HCT116 (cell line): ENCODE results near the gene CEMP1. TPM values are rescaled to one million over a fixed set of nuclear protein-coding genes. Genes with fewer than 3 reads are reported as not detected.
A peak's percentile ranks its signal among the peaks of the same experiment; 100 is the strongest.
"Not testable (repeated sequence)": the region's sequence is repeated elsewhere in the genome, so short reads cannot be mapped to it uniquely, and the experiment has no call there.

Experiments
- ATAC-seq: fragments of 200-7000 bp; cut with Tn5 transposase; 2 replicates; pipeline ENCODE4 v1.9.1; 2020; ENCODE audit warnings: mild to moderate bottlenecking, moderate library complexity
- BruUV-seq: library from RNA; stranded (reverse); fragments of 400-500 nt; replicated peaks from 2 replicates; lab custom pipeline; 2021; lab: Mats Ljungman, UMichigan
- CTCF ChIA-PET: fragments of 300-600 bp; sonication (Branson Sonifier 250); formaldehyde crosslinking; loops from one replicate; lab custom pipeline; 2021; ENCODE audit warnings: antibody characterized with exemption; lab: Charles Lee
- POLR2A ChIA-PET: fragments of 300-600, 350-600 bp; sonication (Branson Sonifier 250); formaldehyde crosslinking; loops from one replicate; lab custom pipeline; 2021; ENCODE audit warnings: antibody characterized with exemption; lab: Charles Lee
- RAD21 ChIA-PET, 2 experiments: fragments of 300-600 bp; sonication (Branson Sonifier 250); formaldehyde crosslinking; loops; one replicate each; lab custom pipeline; 2023; ENCODE audit warnings: low total read pairs in 2 of 2; ENCODE audit not compliant: uncharacterized antibody in 2 of 2, unreplicated experiment in 2 of 2, low non-redundant PET in 1 of 2; lab: Charles Lee
- DNase-seq: peaks from one replicate; pipeline ENCODE4 v3.0.0-alpha.2; 2010; ENCODE audit warnings: low read depth, low spot score
- H2AFZ ChIP-seq: fragments of 200-600 bp; shearing (Covaris generic), sonication (generic); 2 replicates; pipeline ENCODE4 v1.6.1; 2017; ENCODE audit warnings: low read depth, mixed run types, mixed read lengths, antibody characterized with exemption, low read length; ENCODE audit not compliant: poor library complexity, severe bottlenecking
- H3K27ac ChIP-seq: 2 replicates; pipeline ENCODE4 v1.5.1; 2012; ENCODE audit warnings: low read depth, low read length
- H3K27me3 ChIP-seq: fragments of 200-600 bp; sonication (generic); 2 replicates; pipeline ENCODE4 v1.6.1; 2016; ENCODE audit warnings: mixed run types, low read length, mixed read lengths; ENCODE audit not compliant: insufficient read depth
- H3K36me3 ChIP-seq, 2 experiments: fragments of 200-500 bp in 1 of 2; fragments of 200-600 bp in 1 of 2; sonication (Bioruptor generic) in 1 of 2; sonication (generic) in 1 of 2; 2 replicates each; pipeline versions ENCODE4 v1.5.1 to v1.6.1; 2014 to 2016; ENCODE audit warnings: low read length in 2 of 2, inconsistent platforms in 1 of 2, mixed read lengths in 1 of 2, mixed run types in 1 of 2; ENCODE audit not compliant: insufficient read depth in 2 of 2, control insufficient read depth in 1 of 2
- H3K4me1 ChIP-seq, 2 experiments: fragments of 200-600 bp in 1 of 2; sonication (generic) in 1 of 2; 2 replicates each; pipeline versions ENCODE4 v1.5.1 to v1.6.1; 2012 to 2017; ENCODE audit warnings: low read length in 2 of 2, inconsistent platforms in 1 of 2, mild to moderate bottlenecking in 1 of 2, mixed read lengths in 1 of 2, mixed run types in 1 of 2, moderate library complexity in 1 of 2; ENCODE audit not compliant: insufficient read depth in 2 of 2, control insufficient read depth in 1 of 2
- H3K4me2 ChIP-seq: fragments of 200-600 bp; sonication (generic); 2 replicates; pipeline ENCODE4 v1.6.1; 2017; ENCODE audit warnings: mixed run types, low read length, mixed read lengths
- H3K4me3 ChIP-seq, 2 experiments: fragments of 200-600 bp in 1 of 2; sonication (generic) in 1 of 2; replicated peaks in 1 of 2; 2 replicates each; pipeline ENCODE4 v1.5.1; 2011 to 2016; ENCODE audit warnings: low read length in 2 of 2, control low read depth in 1 of 2, low read depth in 1 of 2, mild to moderate bottlenecking in 1 of 2, mixed read lengths in 1 of 2, mixed run types in 1 of 2
- H3K79me2 ChIP-seq: fragments of 200-600 bp; sonication (generic); 2 replicates; pipeline ENCODE4 v1.6.1; 2017; ENCODE audit warnings: mild to moderate bottlenecking, mixed run types, low read length, moderate library complexity, mixed read lengths; ENCODE audit not compliant: insufficient read depth
- H3K9ac ChIP-seq: fragments of 200-600 bp; sonication (generic); 2 replicates; pipeline ENCODE4 v1.6.1; 2016; ENCODE audit warnings: low read length, mixed read lengths
- H3K9me2 ChIP-seq: fragments of 200-600 bp; sonication (generic), shearing (Covaris generic); 2 replicates; pipeline ENCODE4 v1.6.1; 2017; ENCODE audit warnings: mixed run types, mild to moderate bottlenecking, moderate library complexity; ENCODE audit not compliant: insufficient read depth
- H3K9me3 ChIP-seq, 2 experiments: fragments of 200-500 bp in 1 of 2; fragments of 200-600 bp in 1 of 2; sonication (Bioruptor generic) in 1 of 2; sonication (generic) in 1 of 2; 2 replicates each; pipeline ENCODE4 v1.6.1; 2014 to 2017; ENCODE audit warnings: low read length in 2 of 2, mixed read lengths in 2 of 2, inconsistent platforms in 1 of 2, low read depth in 1 of 2, mild to moderate bottlenecking in 1 of 2, mixed run types in 1 of 2, moderate library complexity in 1 of 2; ENCODE audit not compliant: control insufficient read depth in 1 of 2, insufficient read depth in 1 of 2
- H4K20me1 ChIP-seq: fragments of 200-600 bp; sonication (generic), shearing (Covaris generic); 2 replicates; pipeline ENCODE4 v1.6.1; 2017; ENCODE audit warnings: mixed run types, mild to moderate bottlenecking, moderate library complexity; ENCODE audit not compliant: insufficient read depth
- CBX3 ChIP-seq: IDR thresholded peaks from 2 replicates; pipeline ENCODE4 v1.6.1; 2012; ENCODE audit warnings: low read depth
- CEBPB ChIP-seq: IDR thresholded peaks from 2 replicates; pipeline ENCODE4 v1.6.1; 2012; ENCODE audit warnings: low read depth
- ELF1 ChIP-seq: IDR thresholded peaks from 2 replicates; pipeline ENCODE4 v1.6.1; 2012; ENCODE audit warnings: low read depth, borderline replicate concordance
- EZH2 ChIP-seq: fragments of 200-600 bp; sonication (generic); IDR thresholded peaks from 2 replicates; pipeline ENCODE4 v1.6.1; 2017; ENCODE audit warnings: antibody characterized with exemption, mixed run types
- FOSL1 ChIP-seq: IDR thresholded peaks from 2 replicates; pipeline ENCODE4 v1.6.1; 2012; ENCODE audit warnings: low read depth
- POLR2A ChIP-seq: IDR thresholded peaks from 2 replicates; pipeline ENCODE4 v1.7.0; 2011; ENCODE audit warnings: borderline replicate concordance; ENCODE audit not compliant: insufficient read depth, insufficient read length; ENCODE audit errors: extremely low read depth
- POLR2AphosphoS5 ChIP-seq: IDR thresholded peaks from 2 replicates; pipeline ENCODE4 v1.6.1; 2011; ENCODE audit warnings: mild to moderate bottlenecking, low read depth, low read length, moderate library complexity
- SP1 ChIP-seq: IDR thresholded peaks from 2 replicates; pipeline ENCODE4 v1.6.1; 2012; ENCODE audit warnings: low read depth
- SRF ChIP-seq: IDR thresholded peaks from 2 replicates; pipeline ENCODE4 v1.6.1; 2012; ENCODE audit warnings: low read depth
- TCF7L2 ChIP-seq: IDR thresholded peaks from 2 replicates; pipeline ENCODE4 v1.7.0; 2011; ENCODE audit warnings: borderline replicate concordance, inconsistent platforms; ENCODE audit not compliant: insufficient read depth, insufficient read length; ENCODE audit errors: extremely low read depth
- YY1 ChIP-seq: IDR thresholded peaks from 2 replicates; pipeline ENCODE4 v1.6.1; 2011; ENCODE audit warnings: low read length, low read depth, moderate library complexity, mild to moderate bottlenecking; ENCODE audit not compliant: insufficient replicate concordance; ENCODE audit errors: extremely low read depth
- ZFX ChIP-seq: fragments of 450-650 bp; IDR thresholded peaks from 2 replicates; pipeline ENCODE4 v1.6.1; 2017
- ZNF274 ChIP-seq: fragments of 200-500 bp; sonication (Bioruptor generic); IDR thresholded peaks from 2 replicates; pipeline ENCODE4 v1.6.1; 2014; ENCODE audit warnings: mild to moderate bottlenecking, low read depth, low read length, inconsistent platforms
- intact Hi-C: fragments of 100-400 bp; cut with micrococcal nuclease; formaldehyde crosslinking; loops from 2 replicates; pipeline ENCODE4 v1.10.0; 2022
- total RNA-seq: library from RNA; stranded (reverse); gene quantifications from one replicate; pipeline ENCODE4 v1.2.1, GENCODE V29; 2021; ENCODE audit not compliant: unreplicated experiment
- TF ChIP-seq, protein P1 (sequence below): IDR thresholded peaks from 2 replicates; pipeline ENCODE4 v1.6.1; 2012
- TF ChIP-seq, protein P2 (sequence below), 3 experiments: fragments of 200-600 bp in 1 of 3; sonication (generic) in 1 of 3; IDR thresholded peaks in 2 of 3; conservative IDR thresholded peaks in 1 of 3; 2 replicates each; pipeline ENCODE4 v1.5.1; 2012 to 2017; ENCODE audit warnings: low read depth in 2 of 3, low read length in 2 of 3, antibody characterized with exemption in 1 of 3, borderline replicate concordance in 1 of 3, control low read depth in 1 of 3, mild to moderate bottlenecking in 1 of 3, mixed read lengths in 1 of 3, mixed run types in 1 of 3, moderate library complexity in 1 of 3; ENCODE audit not compliant: insufficient read depth in 1 of 3

Gene CEMP1
- total RNA-seq, 1 experiment from 2014 or later, result 0.32 TPM

DNA sequence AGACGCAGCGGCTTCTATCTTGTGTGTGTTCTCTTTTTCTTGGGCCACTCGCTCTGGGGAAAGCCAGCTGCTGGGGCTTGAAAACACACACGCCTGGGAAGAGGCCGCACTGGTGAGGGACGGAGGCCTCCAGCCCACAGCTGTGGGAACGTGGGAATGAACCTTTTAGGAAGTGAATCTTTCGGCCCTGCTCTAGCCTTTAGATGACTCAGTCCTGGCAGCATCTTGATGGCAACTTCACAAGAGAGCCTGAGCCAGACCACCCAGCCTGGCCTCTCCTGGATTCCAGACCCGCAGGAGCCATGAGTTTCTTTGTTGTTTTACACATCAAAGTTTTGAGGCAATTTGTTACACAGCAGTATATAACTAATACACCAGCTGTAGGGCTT is 4.4 kb upstream of the CEMP1 start (continued):
- no peak for TF ChIP-seq TCF7L2
- TF ChIP-seq YY1, result no peak
- no peak for TF ChIP-seq ELF1

DNA sequence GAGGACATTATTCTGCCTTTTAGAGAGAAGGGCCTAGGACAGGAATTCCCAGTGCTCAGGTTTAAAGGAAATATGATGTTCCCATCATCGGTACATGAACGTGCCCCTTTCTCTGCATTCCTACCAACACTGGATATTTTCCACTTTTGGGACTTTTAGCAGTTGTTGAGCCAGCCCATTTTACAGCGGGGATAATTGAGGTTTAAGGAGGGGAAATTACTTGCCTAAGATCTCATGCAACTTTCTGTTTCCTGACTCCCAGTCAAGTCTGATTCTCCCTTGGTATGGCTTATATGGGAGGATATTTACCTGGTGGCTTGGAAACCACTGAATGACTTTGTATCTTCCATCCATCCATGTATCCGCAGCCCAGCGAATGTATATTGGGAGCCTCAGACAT is 3.1 kb upstream of the CEMP1 start:
- peaks cover 13 to 47% of the 10 kb centered on the region in 2 experiments for H3K4me1 ChIP-seq
- ATAC-seq, H3K9ac ChIP-seq, H3K9me2 ChIP-seq, H3K27ac ChIP-seq, H3K79me2 ChIP-seq, BruUV-seq, H2AFZ ChIP-seq, H3K9me3 ChIP-seq, H3K4me2 ChIP-seq, H3K27me3 ChIP-seq, H4K20me1 ChIP-seq, CTCF ChIA-PET, DNase-seq, H3K36me3 ChIP-seq, RAD21 ChIA-PET, intact Hi-C loops, H3K4me3 ChIP-seq, POLR2A ChIA-PET: not testable (repeated sequence)

DNA sequence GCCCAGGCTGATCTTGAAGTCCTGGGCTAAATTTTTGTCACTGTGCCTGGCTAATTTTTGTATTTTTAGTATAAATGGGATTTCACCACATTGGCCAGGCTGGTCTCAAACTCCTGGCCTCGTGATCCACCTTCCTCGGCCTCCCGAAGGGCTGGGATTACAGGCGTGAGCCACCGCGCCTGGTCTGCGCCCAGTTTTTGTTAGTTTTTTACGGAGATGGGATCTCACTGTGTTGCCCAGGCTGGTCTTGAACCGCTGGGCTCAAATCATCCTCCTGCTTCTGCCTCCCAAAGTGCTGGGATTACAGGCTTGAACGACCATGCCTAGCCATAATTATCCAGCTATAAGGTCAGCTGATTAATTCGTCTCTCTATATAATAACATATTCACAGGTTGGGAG is 2.7 kb upstream of the CEMP1 start:
- Histone ChIP-seq H3K9me2 (no peaks in the 10 kb centered on the region), H3K4me1 (peaks cover 12 to 47% of the 10 kb centered on the region in 2 experiments), H3K4me2 (no peak overlapping the region), H3K9ac (no peak overlapping the region), H3K27ac (peak overlapping the region; percentile 93; the same call in 1 of the 2 replicates), H3K9me3 (no peaks in the 10 kb centered on the region), H3K36me3 (peaks cover 0 to 14% of the 10 kb centered on the region in 2 experiments; a peak in 2 of 4 replicates), H3K4me3 (no peak overlapping the region), H3K27me3 (no peaks in the 10 kb centered on the region), H4K20me1 (no peaks in the 10 kb centered on the region), H2AFZ (no peak overlapping the region), H3K79me2 (peaks cover 4% of the 10 kb centered on the region; the same call in 1 of the 2 replicates)
- ChIA-PET POLR2A (no interaction called here), CTCF (no interaction called here), RAD21 (no interaction called here)
- DNase-seq, result no peak
- ATAC-seq, result no peak
- no TSS peak for BruUV-seq
- intact Hi-C loops, result no loop called here
- TF ChIP-seq CBX3 (no peak), POLR2A (no peak), CEBPB (no peak), TCF7L2 (no peak), ZNF274 (no peak), SP1 (no peak), YY1 (no peak), POLR2AphosphoS5 (no peak), SRF (no peak), ELF1 (no peak), EZH2 (no peak), ZFX (no peak), FOSL1 (no peak)
- TF ChIP-seq, protein P1, sequence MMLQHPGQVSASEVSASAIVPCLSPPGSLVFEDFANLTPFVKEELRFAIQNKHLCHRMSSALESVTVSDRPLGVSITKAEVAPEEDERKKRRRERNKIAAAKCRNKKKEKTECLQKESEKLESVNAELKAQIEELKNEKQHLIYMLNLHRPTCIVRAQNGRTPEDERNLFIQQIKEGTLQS, result no peak
- TF ChIP-seq, protein P2, sequence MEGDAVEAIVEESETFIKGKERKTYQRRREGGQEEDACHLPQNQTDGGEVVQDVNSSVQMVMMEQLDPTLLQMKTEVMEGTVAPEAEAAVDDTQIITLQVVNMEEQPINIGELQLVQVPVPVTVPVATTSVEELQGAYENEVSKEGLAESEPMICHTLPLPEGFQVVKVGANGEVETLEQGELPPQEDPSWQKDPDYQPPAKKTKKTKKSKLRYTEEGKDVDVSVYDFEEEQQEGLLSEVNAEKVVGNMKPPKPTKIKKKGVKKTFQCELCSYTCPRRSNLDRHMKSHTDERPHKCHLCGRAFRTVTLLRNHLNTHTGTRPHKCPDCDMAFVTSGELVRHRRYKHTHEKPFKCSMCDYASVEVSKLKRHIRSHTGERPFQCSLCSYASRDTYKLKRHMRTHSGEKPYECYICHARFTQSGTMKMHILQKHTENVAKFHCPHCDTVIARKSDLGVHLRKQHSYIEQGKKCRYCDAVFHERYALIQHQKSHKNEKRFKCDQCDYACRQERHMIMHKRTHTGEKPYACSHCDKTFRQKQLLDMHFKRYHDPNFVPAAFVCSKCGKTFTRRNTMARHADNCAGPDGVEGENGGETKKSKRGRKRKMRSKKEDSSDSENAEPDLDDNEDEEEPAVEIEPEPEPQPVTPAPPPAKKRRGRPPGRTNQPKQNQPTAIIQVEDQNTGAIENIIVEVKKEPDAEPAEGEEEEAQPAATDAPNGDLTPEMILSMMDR (IDR thresholded peaks at IDR 0.05 in 2 of 3, conservative IDR thresholded peaks at IDR 0.05 in 1 of 3; ENCODE audit: borderline replicate concordance in 1 of 3, insufficient read depth in 1 of 3, low read depth in 2 of 3, low read length in 2 of 3), result no peak
